ENCODE measurements around the gene BBS1.

DNA sequence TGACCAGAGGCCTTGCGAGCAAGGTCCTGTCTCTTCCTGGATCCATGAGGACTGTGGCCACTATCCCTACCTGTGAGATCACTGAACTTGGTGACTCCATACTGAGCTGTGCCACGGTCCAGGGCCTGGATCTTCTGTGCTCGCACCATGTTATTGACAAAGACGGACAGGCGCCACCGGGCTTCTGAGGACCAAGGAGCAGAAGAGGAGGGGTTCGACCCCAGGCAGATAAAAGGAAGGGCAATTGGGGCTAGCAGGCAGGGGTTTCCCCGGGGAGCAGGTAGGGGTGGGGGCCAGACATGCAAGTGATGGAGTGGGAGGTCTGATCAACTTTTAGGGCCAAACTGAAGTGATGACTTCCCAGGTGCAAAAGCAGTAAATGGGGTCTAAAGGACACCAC, 55.8 kb downstream of the BBS1 start:
- TF ChIP-seq, protein P1, sequence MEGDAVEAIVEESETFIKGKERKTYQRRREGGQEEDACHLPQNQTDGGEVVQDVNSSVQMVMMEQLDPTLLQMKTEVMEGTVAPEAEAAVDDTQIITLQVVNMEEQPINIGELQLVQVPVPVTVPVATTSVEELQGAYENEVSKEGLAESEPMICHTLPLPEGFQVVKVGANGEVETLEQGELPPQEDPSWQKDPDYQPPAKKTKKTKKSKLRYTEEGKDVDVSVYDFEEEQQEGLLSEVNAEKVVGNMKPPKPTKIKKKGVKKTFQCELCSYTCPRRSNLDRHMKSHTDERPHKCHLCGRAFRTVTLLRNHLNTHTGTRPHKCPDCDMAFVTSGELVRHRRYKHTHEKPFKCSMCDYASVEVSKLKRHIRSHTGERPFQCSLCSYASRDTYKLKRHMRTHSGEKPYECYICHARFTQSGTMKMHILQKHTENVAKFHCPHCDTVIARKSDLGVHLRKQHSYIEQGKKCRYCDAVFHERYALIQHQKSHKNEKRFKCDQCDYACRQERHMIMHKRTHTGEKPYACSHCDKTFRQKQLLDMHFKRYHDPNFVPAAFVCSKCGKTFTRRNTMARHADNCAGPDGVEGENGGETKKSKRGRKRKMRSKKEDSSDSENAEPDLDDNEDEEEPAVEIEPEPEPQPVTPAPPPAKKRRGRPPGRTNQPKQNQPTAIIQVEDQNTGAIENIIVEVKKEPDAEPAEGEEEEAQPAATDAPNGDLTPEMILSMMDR (IDR thresholded peaks at IDR 0.05; ENCODE audit: low read depth, low read length, missing input control) = no peak
- TF ChIP-seq RAD21 (IDR thresholded peaks at IDR 0.05) = no peak
- no peak for TF ChIP-seq GABPA (IDR thresholded peaks at IDR 0.05 in 1 of 2, conservative IDR thresholded peaks at IDR 0.05 in 1 of 2)
- TF ChIP-seq FOXA1 (IDR thresholded peaks at IDR 0.05) = no peak
- TF ChIP-seq, protein P2, sequence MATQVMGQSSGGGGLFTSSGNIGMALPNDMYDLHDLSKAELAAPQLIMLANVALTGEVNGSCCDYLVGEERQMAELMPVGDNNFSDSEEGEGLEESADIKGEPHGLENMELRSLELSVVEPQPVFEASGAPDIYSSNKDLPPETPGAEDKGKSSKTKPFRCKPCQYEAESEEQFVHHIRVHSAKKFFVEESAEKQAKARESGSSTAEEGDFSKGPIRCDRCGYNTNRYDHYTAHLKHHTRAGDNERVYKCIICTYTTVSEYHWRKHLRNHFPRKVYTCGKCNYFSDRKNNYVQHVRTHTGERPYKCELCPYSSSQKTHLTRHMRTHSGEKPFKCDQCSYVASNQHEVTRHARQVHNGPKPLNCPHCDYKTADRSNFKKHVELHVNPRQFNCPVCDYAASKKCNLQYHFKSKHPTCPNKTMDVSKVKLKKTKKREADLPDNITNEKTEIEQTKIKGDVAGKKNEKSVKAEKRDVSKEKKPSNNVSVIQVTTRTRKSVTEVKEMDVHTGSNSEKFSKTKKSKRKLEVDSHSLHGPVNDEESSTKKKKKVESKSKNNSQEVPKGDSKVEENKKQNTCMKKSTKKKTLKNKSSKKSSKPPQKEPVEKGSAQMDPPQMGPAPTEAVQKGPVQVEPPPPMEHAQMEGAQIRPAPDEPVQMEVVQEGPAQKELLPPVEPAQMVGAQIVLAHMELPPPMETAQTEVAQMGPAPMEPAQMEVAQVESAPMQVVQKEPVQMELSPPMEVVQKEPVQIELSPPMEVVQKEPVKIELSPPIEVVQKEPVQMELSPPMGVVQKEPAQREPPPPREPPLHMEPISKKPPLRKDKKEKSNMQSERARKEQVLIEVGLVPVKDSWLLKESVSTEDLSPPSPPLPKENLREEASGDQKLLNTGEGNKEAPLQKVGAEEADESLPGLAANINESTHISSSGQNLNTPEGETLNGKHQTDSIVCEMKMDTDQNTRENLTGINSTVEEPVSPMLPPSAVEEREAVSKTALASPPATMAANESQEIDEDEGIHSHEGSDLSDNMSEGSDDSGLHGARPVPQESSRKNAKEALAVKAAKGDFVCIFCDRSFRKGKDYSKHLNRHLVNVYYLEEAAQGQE (IDR thresholded peaks at IDR 0.05) = no peak
- TF ChIP-seq HNF4A (conservative IDR thresholded peaks at IDR 0.05) = no peak
- no peak for TF ChIP-seq JUND (IDR thresholded peaks at IDR 0.05)
- TF ChIP-seq, protein P3, sequence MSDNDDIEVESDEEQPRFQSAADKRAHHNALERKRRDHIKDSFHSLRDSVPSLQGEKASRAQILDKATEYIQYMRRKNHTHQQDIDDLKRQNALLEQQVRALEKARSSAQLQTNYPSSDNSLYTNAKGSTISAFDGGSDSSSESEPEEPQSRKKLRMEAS (IDR thresholded peaks at IDR 0.05) = no peak
- no peak for TF ChIP-seq SP1 (IDR thresholded peaks at IDR 0.05)
- no peak for TF ChIP-seq ATF3 (IDR thresholded peaks at IDR 0.05)
